22Rv1 (cell line): Measurements from ENCODE around the gene ZNF385A.

ENCODE experiments used
- H3K27ac ChIP-seq: fragments of 450-650 bp; 2 replicates; pipeline ENCODE4 v1.5.1; 2017
- CTCF ChIP-seq: fragments of 450-650 bp; IDR thresholded peaks from 2 replicates; pipeline ENCODE4 v1.5.1; 2017; ENCODE audit warnings: mild to moderate bottlenecking
- ZFX ChIP-seq: fragments of 450-650 bp; IDR thresholded peaks from 2 replicates; pipeline ENCODE4 v1.6.1; 2017; ENCODE audit warnings: antibody characterized with exemption, borderline replicate concordance

The ZNF385A gene

GRCh38 chr12:54420766-54421144, 36.2 kb upstream of the ZNF385A start:
- H3K27ac ChIP-seq: no peak overlapping the region

GRCh38 chr12:54419088-54419887, 34.8 kb upstream of the ZNF385A start, which contains the start of gene ITGA5:
ITGA5 (minus strand) TSS chr12:54419266; CDS start chr12:54419198, 68 bp downstream.
- TF ChIP-seq CTCF (no peak), ZFX (no peak)
- H3K27ac ChIP-seq: peak within 1 kb of the TSS; percentile 43

More at GRCh38 chr12:54420766-54421144, 36.2 kb upstream of the ZNF385A start:
- no peak for TF ChIP-seq CTCF
- TF ChIP-seq ZFX: no peak

- H3K27ac ChIP-seq: peak overlapping the region; percentile 43
- no peak for TF ChIP-seq CTCF
- TF ChIP-seq ZFX: no peak
Measured at GRCh38 chr12:54418441-54419087, 34.0 kb upstream of the ZNF385A start.

GRCh38 chr12:54417712-54418440, 33.3 kb upstream of the ZNF385A start:
- no peak for TF ChIP-seq CTCF
- no peak for TF ChIP-seq ZFX
- no peak overlapping the region for H3K27ac ChIP-seq

GRCh38 chr12:54416687-54417603, 32.4 kb upstream of the ZNF385A start:
- TF ChIP-seq ZFX: no peak
- no peak for TF ChIP-seq CTCF
- no peak overlapping the region for H3K27ac ChIP-seq

- TF ChIP-seq CTCF: peak; percentile 18; the same call in 1 of the 2 replicates
- TF ChIP-seq ZFX: no peak
- H3K27ac ChIP-seq: peak overlapping the region; percentile 7; the same call in 1 of the 2 replicates
Measured at GRCh38 chr12:54415221-54415929, 30.8 kb upstream of the ZNF385A start.
